Activated CD8-positive, alpha-beta memory T cell treated with anti-CD3 and anti-CD28 coated beads, Interleukin-2, amount 10 ng/mL, durations not matched to agents 7 days and 5 days (primary cell): ENCODE measurements around the gene SPON1. TPM values are rescaled to one million over a fixed set of nuclear protein-coding genes. Genes with fewer than 3 reads are reported as not detected.
"Not testable (repeated sequence)": the region's sequence is repeated elsewhere in the genome, so short reads cannot be mapped to it uniquely, and the experiment has no call there.

Experiments
- ATAC-seq: fragments of 150-1000 bp; cut with Tn5 transposase; one replicate; pipeline ENCODE4 v1.10.0; 2021; ENCODE audit warnings: moderate library complexity
- CTCF ChIA-PET: fragments of 350-600 bp; sonication (Branson Sonifier 250); formaldehyde crosslinking; loops from one replicate; lab custom pipeline; 2021; ENCODE audit warnings: antibody characterized with exemption; lab: Charles Lee
- DNase-seq: peaks from one replicate; pipeline ENCODE4 v3.0.0-alpha.2; 2020
- H3K27ac Mint-ChIP-seq: one replicate; pipeline ENCODE4 v1.8.0; 2021; ENCODE audit warnings: mild to moderate bottlenecking, mixed read lengths
- H3K27me3 Mint-ChIP-seq: one replicate; pipeline ENCODE4 v1.8.0; 2021; ENCODE audit warnings: mixed read lengths
- H3K36me3 Mint-ChIP-seq: one replicate; pipeline ENCODE4 v1.8.0; 2021; ENCODE audit warnings: mild to moderate bottlenecking, mixed read lengths
- H3K4me1 Mint-ChIP-seq: one replicate; pipeline ENCODE4 v1.8.0; 2021; ENCODE audit warnings: mixed read lengths
- H3K4me3 Mint-ChIP-seq: one replicate; pipeline ENCODE4 v1.8.0; 2021; ENCODE audit warnings: mild to moderate bottlenecking, moderate library complexity, mixed read lengths
- H3K9me3 Mint-ChIP-seq: one replicate; pipeline ENCODE4 v1.8.0; 2022; ENCODE audit warnings: low read depth, mixed read lengths
- total RNA-seq, 2 experiments: library from RNA; stranded (reverse); gene quantifications; one replicate each; pipeline ENCODE4 v1.2.3, GENCODE V29; 2021

SPON1 gene
- total RNA-seq, 2 experiments from 2014 or later = not detected

- ATAC-seq = no peak
- no peak overlapping the region for H3K27ac Mint-ChIP-seq
- DNase-seq = no peak
- H3K4me3 Mint-ChIP-seq = no peak overlapping the region
- no peaks in the 10 kb centered on the region for H3K36me3 Mint-ChIP-seq
- H3K4me1 Mint-ChIP-seq = peaks cover 5% of the 10 kb centered on the region
- H3K27me3 Mint-ChIP-seq = peaks cover 16% of the 10 kb centered on the region
- no peaks in the 10 kb centered on the region for H3K9me3 Mint-ChIP-seq
- CTCF ChIA-PET = interaction anchor here (1.4 to 1.6 kb wide), 2 partner anchors 262 to 458 kb away, joined by 3 to 4 read pairs; no protein-coding TSS in a partner anchor
These were observed 271.9 kb downstream of the SPON1 start for GRCh38 chr11:14234446-14234845.

GRCh38 chr11:14235701-14236100, 273.2 kb downstream of the SPON1 start:
- H3K4me1 Mint-ChIP-seq = peaks cover 5% of the 10 kb centered on the region
- DNase-seq (no peak), ATAC-seq (no peak)
- peaks cover 15% of the 10 kb centered on the region for H3K27me3 Mint-ChIP-seq
- H3K9me3 Mint-ChIP-seq = no peaks in the 10 kb centered on the region
- CTCF ChIA-PET = interaction anchor here (1.4 to 1.6 kb wide), 2 partner anchors 264 to 459 kb away, joined by 3 to 4 read pairs; no protein-coding TSS in a partner anchor
- H3K4me3 Mint-ChIP-seq = no peak overlapping the region
- H3K36me3 Mint-ChIP-seq = no peaks in the 10 kb centered on the region
- no peak overlapping the region for H3K27ac Mint-ChIP-seq

- DNase-seq = no peak
- no peak for ATAC-seq
- no peaks in the 10 kb centered on the region for H3K9me3 Mint-ChIP-seq
- no peaks in the 10 kb centered on the region for H3K36me3 Mint-ChIP-seq
- H3K4me3 Mint-ChIP-seq = no peak overlapping the region
- CTCF ChIA-PET = no interaction called here
- H3K27ac Mint-ChIP-seq = no peak overlapping the region
- H3K4me1 Mint-ChIP-seq = peaks cover 5% of the 10 kb centered on the region
- H3K27me3 Mint-ChIP-seq = peaks cover 12% of the 10 kb centered on the region
These were observed 275.0 kb downstream of the SPON1 start for GRCh38 chr11:14237444-14237961.

- CTCF ChIA-PET = interaction anchor here (0.9 to 2.1 kb wide), 3 partner anchors 10 to 1277 kb away, joined by 3 to 6 read pairs (median 3); no protein-coding TSS in a partner anchor
- Mint-ChIP-seq H3K27ac (no peak overlapping the region), H3K36me3 (no peaks in the 10 kb centered on the region), H3K27me3 (peaks cover 12% of the 10 kb centered on the region), H3K4me1 (peaks cover 5% of the 10 kb centered on the region), H3K9me3 (no peaks in the 10 kb centered on the region), H3K4me3 (no peak overlapping the region)
- DNase-seq (no peak), ATAC-seq (no peak)
These were observed 277.7 kb downstream of the SPON1 start for GRCh38 chr11:14240221-14240620.

- H3K27ac Mint-ChIP-seq = no peak overlapping the region
- CTCF ChIA-PET = interaction anchor here (1.5 to 2.1 kb wide), 2 partner anchors 9 to 468 kb away, joined by 3 to 6 read pairs; no protein-coding TSS in a partner anchor
- no peak overlapping the region for H3K4me3 Mint-ChIP-seq
- DNase-seq = no peak
- H3K9me3 Mint-ChIP-seq = no peaks in the 10 kb centered on the region
- peaks cover 5% of the 10 kb centered on the region for H3K4me1 Mint-ChIP-seq
- no peak for ATAC-seq
- peaks cover 9% of the 10 kb centered on the region for H3K27me3 Mint-ChIP-seq
- no peaks in the 10 kb centered on the region for H3K36me3 Mint-ChIP-seq
These were observed 278.4 kb downstream of the SPON1 start for GRCh38 chr11:14240951-14241350.

GRCh38 chr11:14242187-14242586, 279.7 kb downstream of the SPON1 start:
- no peak overlapping the region for H3K27ac Mint-ChIP-seq
- ATAC-seq (no peak), DNase-seq (no peak)
- no peaks in the 10 kb centered on the region for H3K36me3 Mint-ChIP-seq
- H3K9me3 Mint-ChIP-seq = no peaks in the 10 kb centered on the region
- H3K4me1 Mint-ChIP-seq = peaks cover 4% of the 10 kb centered on the region
- peaks cover under 1% of the 10 kb centered on the region for H3K27me3 Mint-ChIP-seq
- H3K4me3 Mint-ChIP-seq = no peak overlapping the region
- CTCF ChIA-PET = no interaction called here

- ATAC-seq (no peak), DNase-seq (no peak)
- peaks cover 3% of the 10 kb centered on the region for H3K27me3 Mint-ChIP-seq
- peaks cover 3% of the 10 kb centered on the region for H3K4me1 Mint-ChIP-seq
- H3K4me3 Mint-ChIP-seq = no peak overlapping the region
- H3K27ac Mint-ChIP-seq = no peak overlapping the region
- CTCF ChIA-PET = no interaction called here
- H3K36me3 Mint-ChIP-seq = no peaks in the 10 kb centered on the region
- H3K9me3 Mint-ChIP-seq = no peaks in the 10 kb centered on the region
These were observed 280.2 kb downstream of the SPON1 start for GRCh38 chr11:14242733-14243132.

GRCh38 chr11:14244926-14245325, 282.4 kb downstream of the SPON1 start:
- ATAC-seq (no peak), DNase-seq (no peak)
- H3K9me3 Mint-ChIP-seq = no peaks in the 10 kb centered on the region
- CTCF ChIA-PET = interaction anchor here (1.1 to 1.5 kb wide), 2 partner anchors 267 to 472 kb away, joined by 3 read pairs; no protein-coding TSS in a partner anchor
- H3K36me3 Mint-ChIP-seq = no peaks in the 10 kb centered on the region
- H3K27me3 Mint-ChIP-seq = peaks cover 9% of the 10 kb centered on the region
- no peak overlapping the region for H3K4me3 Mint-ChIP-seq
- peaks cover 23% of the 10 kb centered on the region for H3K4me1 Mint-ChIP-seq
- H3K27ac Mint-ChIP-seq = no peak overlapping the region

- no peak for ATAC-seq
- Mint-ChIP-seq H3K27ac (no peak overlapping the region), H3K4me3 (no peak overlapping the region), H3K36me3 (no peaks in the 10 kb centered on the region), H3K4me1 (peaks cover 23% of the 10 kb centered on the region), H3K9me3 (no peaks in the 10 kb centered on the region), H3K27me3 (peaks cover 11% of the 10 kb centered on the region)
- no peak for DNase-seq
- CTCF ChIA-PET = interaction anchor here (1.4 kb wide), 1 partner anchor 289 kb away, joined by 3 read pairs; no protein-coding TSS in a partner anchor
These were observed 282.9 kb downstream of the SPON1 start for GRCh38 chr11:14245444-14245843.

- Mint-ChIP-seq H3K27ac (no peak overlapping the region), H3K36me3 (no peaks in the 10 kb centered on the region), H3K27me3 (peaks cover 13% of the 10 kb centered on the region), H3K4me1 (peaks cover 23% of the 10 kb centered on the region), H3K9me3 (no peaks in the 10 kb centered on the region), H3K4me3 (peak overlapping the region; percentile 0)
- peak; percentile 48 for DNase-seq
- CTCF ChIA-PET = interaction anchor here (0.6 to 2.0 kb wide), 16 partner anchors 13 to 479 kb away, joined by 3 to 17 read pairs (median 4); partner anchors contain the start of gene SPON1
- ATAC-seq = peak; percentile 63
These were observed 286.1 kb downstream of the SPON1 start for GRCh38 chr11:14248580-14248981.

GRCh38 chr11:14249121-14249963, 286.8 kb downstream of the SPON1 start:
- Mint-ChIP-seq H3K27ac (no peak overlapping the region), H3K4me3 (peak overlapping the region; percentile 0), H3K27me3 (peaks cover 13% of the 10 kb centered on the region), H3K9me3 (no peaks in the 10 kb centered on the region), H3K4me1 (peaks cover 23% of the 10 kb centered on the region), H3K36me3 (no peaks in the 10 kb centered on the region)
- CTCF ChIA-PET = interaction anchor here (0.5 to 3.2 kb wide), 33 partner anchors 9 to 505 kb away, joined by 3 to 17 read pairs (median 4); partner anchors contain the start of gene SPON1
- ATAC-seq (peak; percentile 72), DNase-seq (peak; percentile 79)

- H3K27me3 Mint-ChIP-seq = peaks cover 13% of the 10 kb centered on the region
- CTCF ChIA-PET = interaction anchor here (1.1 to 3.2 kb wide), 5 partner anchors 56 to 479 kb away, joined by 3 to 17 read pairs (median 4); no protein-coding TSS in a partner anchor
- no peak overlapping the region for H3K4me3 Mint-ChIP-seq
- no peaks in the 10 kb centered on the region for H3K9me3 Mint-ChIP-seq
- no peak overlapping the region for H3K27ac Mint-ChIP-seq
- ATAC-seq (no peak), DNase-seq (no peak)
- H3K36me3 Mint-ChIP-seq = no peaks in the 10 kb centered on the region
- peaks cover 23% of the 10 kb centered on the region for H3K4me1 Mint-ChIP-seq
These were observed 289.2 kb downstream of the SPON1 start for GRCh38 chr11:14251754-14252153.

GRCh38 chr11:14252501-14252900, 290.0 kb downstream of the SPON1 start:
- peaks cover 22% of the 10 kb centered on the region for H3K4me1 Mint-ChIP-seq
- DNase-seq, ATAC-seq, H3K9me3 Mint-ChIP-seq, H3K36me3 Mint-ChIP-seq, H3K27ac Mint-ChIP-seq, H3K4me3 Mint-ChIP-seq: not testable (repeated sequence)
- peaks cover 13% of the 10 kb centered on the region for H3K27me3 Mint-ChIP-seq
- CTCF ChIA-PET = interaction anchor here (0.7 to 3.2 kb wide), 6 partner anchors 56 to 480 kb away, joined by 3 to 17 read pairs (median 4); no protein-coding TSS in a partner anchor
